ENCODE results near the gene ACTR2. TPM values are rescaled to one million over a fixed set of nuclear protein-coding genes. Genes with fewer than 3 reads are reported as not detected.

ACTR2 gene
- total RNA-seq, 1 experiment from 2014 or later, result 248 TPM

DNA sequence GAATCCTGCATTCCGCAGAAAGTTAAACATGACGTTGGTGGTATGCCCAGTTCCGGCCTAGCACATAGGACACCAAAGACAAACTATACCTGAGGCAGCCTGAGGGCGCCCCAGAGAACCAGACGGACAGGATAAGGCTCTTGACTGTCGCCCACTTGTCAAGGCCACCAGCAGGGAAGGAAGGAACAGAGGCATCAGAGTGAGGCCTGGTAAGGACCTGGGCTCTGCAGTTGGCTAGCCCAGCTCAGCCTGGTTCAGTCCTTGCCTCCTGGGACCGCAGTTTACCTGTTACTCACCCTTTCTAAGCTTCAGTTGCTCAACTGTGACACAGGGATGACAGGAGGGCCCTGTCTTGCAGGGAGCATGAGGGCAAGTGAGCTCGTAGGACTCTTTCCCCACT, 82.1 kb downstream of the ACTR2 start:
- Histone ChIP-seq H3K4me1 (0 out of 2 replicates have a peak, but pooled peaks cover 6% of the 10 kb centered on the region), H3K4me3 (ENCODE audit: low read depth, low read length) (no peak overlapping the region), H3K36me3 (ENCODE audit: control insufficient read depth, insufficient read depth, low read length) (peaks cover 3% of the 10 kb centered on the region; the same call in 1 of the 2 replicates), H3K9me3 (no peaks in the 10 kb centered on the region), H3K27me3 (replicated peaks; ENCODE audit: control insufficient read depth, insufficient read depth, low read length) (no peaks in the 10 kb centered on the region)
- intact Hi-C loops (cut with micrococcal nuclease; ENCODE audit: unreplicated experiment), result loop anchor here (10.0 kb wide), 1 partner anchor 125 kb away; the partner anchor contains the start of gene SPRED2
- Mint-ChIP-seq H3K36me3 (ENCODE audit: insufficient read depth, unreplicated experiment) (peaks cover 59% of the 10 kb centered on the region), H3K4me3 (ENCODE audit: unreplicated experiment) (no peak overlapping the region), H3K27ac (ENCODE audit: unreplicated experiment) (peak overlapping the region; percentile 24), H3K9me3 (ENCODE audit: unreplicated experiment) (no peaks in the 10 kb centered on the region), H3K27me3 (ENCODE audit: insufficient read depth, unreplicated experiment) (no peaks in the 10 kb centered on the region), H3K4me1 (ENCODE audit: low read depth, unreplicated experiment) (peaks cover 20% of the 10 kb centered on the region)
- CTCF ChIA-PET, result interaction anchor here (1.1 kb wide), 1 partner anchor 63 kb away, joined by 3 read pairs; no protein-coding TSS in a partner anchor
- POLR2A ChIA-PET, result no interaction called here
- DNase-seq, result peak; percentile 66 to 75
- TF ChIP-seq, protein P1, sequence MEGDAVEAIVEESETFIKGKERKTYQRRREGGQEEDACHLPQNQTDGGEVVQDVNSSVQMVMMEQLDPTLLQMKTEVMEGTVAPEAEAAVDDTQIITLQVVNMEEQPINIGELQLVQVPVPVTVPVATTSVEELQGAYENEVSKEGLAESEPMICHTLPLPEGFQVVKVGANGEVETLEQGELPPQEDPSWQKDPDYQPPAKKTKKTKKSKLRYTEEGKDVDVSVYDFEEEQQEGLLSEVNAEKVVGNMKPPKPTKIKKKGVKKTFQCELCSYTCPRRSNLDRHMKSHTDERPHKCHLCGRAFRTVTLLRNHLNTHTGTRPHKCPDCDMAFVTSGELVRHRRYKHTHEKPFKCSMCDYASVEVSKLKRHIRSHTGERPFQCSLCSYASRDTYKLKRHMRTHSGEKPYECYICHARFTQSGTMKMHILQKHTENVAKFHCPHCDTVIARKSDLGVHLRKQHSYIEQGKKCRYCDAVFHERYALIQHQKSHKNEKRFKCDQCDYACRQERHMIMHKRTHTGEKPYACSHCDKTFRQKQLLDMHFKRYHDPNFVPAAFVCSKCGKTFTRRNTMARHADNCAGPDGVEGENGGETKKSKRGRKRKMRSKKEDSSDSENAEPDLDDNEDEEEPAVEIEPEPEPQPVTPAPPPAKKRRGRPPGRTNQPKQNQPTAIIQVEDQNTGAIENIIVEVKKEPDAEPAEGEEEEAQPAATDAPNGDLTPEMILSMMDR (IDR thresholded peaks at IDR 0.05; ENCODE audit: insufficient read depth in 1 of 2, low read depth in 1 of 2, low read length in 1 of 2, severe bottlenecking in 1 of 2, unreplicated experiment in 1 of 2), result peak in 1 of 2 experiments; percentile 11
- no TSS peak for BruUV-seq (replicated peaks)

DNA sequence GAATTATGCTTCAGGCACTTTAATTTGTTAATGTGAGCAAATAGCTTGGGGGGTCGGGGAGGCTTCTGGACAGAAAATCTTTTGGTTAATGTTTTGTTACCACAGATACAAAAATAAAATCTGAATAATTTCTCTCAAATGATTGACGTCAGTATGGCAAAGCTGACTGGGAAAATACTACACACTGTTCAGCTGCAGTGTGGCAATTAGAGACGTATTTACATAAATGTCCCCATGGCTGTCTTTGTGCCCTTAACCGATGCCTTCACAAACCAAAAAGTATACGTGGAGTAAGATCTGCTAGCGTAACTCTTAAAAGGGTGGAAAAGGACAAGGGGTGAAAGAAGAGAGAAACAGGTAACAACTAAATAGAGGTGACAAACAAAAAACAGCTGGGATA, 83.4 kb downstream of the ACTR2 start:
- Mint-ChIP-seq H3K27ac (ENCODE audit: unreplicated experiment) (peak overlapping the region; percentile 48), H3K4me1 (ENCODE audit: low read depth, unreplicated experiment) (peaks cover 20% of the 10 kb centered on the region), H3K4me3 (ENCODE audit: unreplicated experiment) (no peak overlapping the region), H3K27me3 (ENCODE audit: insufficient read depth, unreplicated experiment) (no peaks in the 10 kb centered on the region), H3K9me3 (ENCODE audit: unreplicated experiment) (no peaks in the 10 kb centered on the region), H3K36me3 (ENCODE audit: insufficient read depth, unreplicated experiment) (peaks cover 63% of the 10 kb centered on the region)
- Histone ChIP-seq H3K36me3 (ENCODE audit: control insufficient read depth, insufficient read depth, low read length) (peaks cover 5% of the 10 kb centered on the region; the same call in 1 of the 2 replicates), H3K4me1 (0 out of 2 replicates have a peak, but pooled peaks cover 6% of the 10 kb centered on the region), H3K27me3 (replicated peaks; ENCODE audit: control insufficient read depth, insufficient read depth, low read length) (no peaks in the 10 kb centered on the region), H3K9me3 (no peaks in the 10 kb centered on the region), H3K4me3 (ENCODE audit: low read depth, low read length) (no peak overlapping the region)
- CTCF ChIA-PET, result no interaction called here
- POLR2A ChIA-PET, result no interaction called here
- intact Hi-C loops (cut with micrococcal nuclease; ENCODE audit: unreplicated experiment), result no loop called here
- BruUV-seq (replicated peaks), result TSS peak; percentile 26
- DNase-seq, result no peak
- TF ChIP-seq, protein P1 (IDR thresholded peaks at IDR 0.05; ENCODE audit: insufficient read depth in 1 of 2, low read depth in 1 of 2, low read length in 1 of 2, severe bottlenecking in 1 of 2, unreplicated experiment in 1 of 2), result no peak

DNA sequence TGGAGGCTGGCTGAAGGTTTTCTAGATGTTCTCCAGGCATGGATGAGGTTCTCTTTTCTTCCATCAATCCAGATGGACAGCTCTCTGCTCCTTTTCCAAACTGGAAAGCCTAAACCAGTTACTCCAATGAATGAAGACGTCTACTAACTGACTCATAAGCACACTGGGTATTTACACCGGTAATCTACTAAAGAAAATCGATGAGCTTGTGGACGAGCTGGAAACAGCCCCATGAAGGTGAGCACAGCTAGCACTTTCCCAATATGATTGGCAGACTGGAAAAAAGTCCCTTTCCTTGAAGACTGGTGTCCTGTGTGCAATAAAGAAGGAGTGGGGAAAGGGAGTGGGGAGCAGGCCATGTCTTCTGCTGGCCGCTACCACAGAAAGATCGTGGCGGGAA, 84.0 kb downstream of the ACTR2 start:
- no peak overlapping the region for H3K4me3 ChIP-seq (ENCODE audit: low read depth, low read length)
- H3K4me1 ChIP-seq, result peaks cover 11% of the 10 kb centered on the region
- H3K4me1 Mint-ChIP-seq (ENCODE audit: low read depth, unreplicated experiment), result peaks cover 23% of the 10 kb centered on the region
- ChIA-PET POLR2A (no interaction called here), CTCF (no interaction called here)
- peak overlapping the region; percentile 48 for H3K27ac Mint-ChIP-seq (ENCODE audit: unreplicated experiment)
- no peak for DNase-seq
- no peaks in the 10 kb centered on the region for H3K27me3 ChIP-seq (replicated peaks; ENCODE audit: control insufficient read depth, insufficient read depth, low read length)
- H3K9me3 ChIP-seq, result no peaks in the 10 kb centered on the region
- TF ChIP-seq, protein P1 (IDR thresholded peaks at IDR 0.05; ENCODE audit: insufficient read depth in 1 of 2, low read depth in 1 of 2, low read length in 1 of 2, severe bottlenecking in 1 of 2, unreplicated experiment in 1 of 2), result no peak
- H3K4me3 Mint-ChIP-seq (ENCODE audit: unreplicated experiment), result no peak overlapping the region
- H3K36me3 Mint-ChIP-seq (ENCODE audit: insufficient read depth, unreplicated experiment), result peaks cover 69% of the 10 kb centered on the region
- no peaks in the 10 kb centered on the region for H3K27me3 Mint-ChIP-seq (ENCODE audit: insufficient read depth, unreplicated experiment)
- intact Hi-C loops (cut with micrococcal nuclease; ENCODE audit: unreplicated experiment), result no loop called here
- peaks cover 5% of the 10 kb centered on the region; the same call in 1 of the 2 replicates for H3K36me3 ChIP-seq (ENCODE audit: control insufficient read depth, insufficient read depth, low read length)
- BruUV-seq (replicated peaks), result no TSS peak
- no peaks in the 10 kb centered on the region for H3K9me3 Mint-ChIP-seq (ENCODE audit: unreplicated experiment)
